Caco-2 (cell line): ENCODE measurements around the gene FGL2. TPM values are rescaled to one million over a fixed set of nuclear protein-coding genes. Genes with fewer than 3 reads are reported as not detected.
"Not testable (repeated sequence)": the region's sequence is repeated elsewhere in the genome, so short reads cannot be mapped to it uniquely, and the experiment has no call there.

Experiments
- BruUV-seq: library from RNA; stranded (reverse); fragments of 400-500 nt; replicated peaks from 2 replicates; lab custom pipeline; 2021; lab: Mats Ljungman, UMichigan
- CTCF ChIA-PET: fragments of 300-600 bp; sonication (Branson Sonifier 250); formaldehyde crosslinking; loops from one replicate; lab custom pipeline; 2022; ENCODE audit warnings: antibody characterized with exemption; lab: Charles Lee
- POLR2A ChIA-PET: fragments of 300-600 bp; sonication (Branson Sonifier 250); formaldehyde crosslinking; loops from one replicate; lab custom pipeline; 2022; ENCODE audit warnings: antibody characterized with exemption; lab: Charles Lee
- DNase-seq, 2 experiments: peaks; one replicate each; pipeline versions ENCODE4 v3.0.0 to v3.0.0-alpha.2; 2020 to 2022
- H3K27me3 ChIP-seq: replicated peaks from 2 replicates; pipeline ENCODE4 v1.6.0; 2011; ENCODE audit warnings: low read length; ENCODE audit not compliant: control insufficient read depth, insufficient read depth
- H3K36me3 ChIP-seq: 2 replicates; pipeline ENCODE4 v1.5.1; 2011; ENCODE audit warnings: low read length; ENCODE audit not compliant: control insufficient read depth, insufficient read depth
- H3K4me1 ChIP-seq: fragments of 250-450 bp; sonication (Bioruptor Pico); 2 replicates; pipeline ENCODE4 v1.5.1; 2020; ENCODE audit warnings: mild to moderate bottlenecking
- H3K4me3 ChIP-seq: 2 replicates; pipeline ENCODE4 v1.5.1; 2011; ENCODE audit warnings: low read depth, mild to moderate bottlenecking, control low read depth, low read length
- H3K9me3 ChIP-seq: fragments of 250-450 bp; sonication (Bioruptor Pico); 2 replicates; pipeline ENCODE4 v1.5.1; 2020; ENCODE audit warnings: mild to moderate bottlenecking, moderate library complexity
- H3K27ac Mint-ChIP-seq: one replicate; pipeline ENCODE4 v1.8.0; 2022; ENCODE audit warnings: mixed read lengths; ENCODE audit not compliant: unreplicated experiment
- H3K27me3 Mint-ChIP-seq: one replicate; pipeline ENCODE4 v1.8.0; 2022; ENCODE audit warnings: mixed read lengths; ENCODE audit not compliant: insufficient read depth, unreplicated experiment
- H3K36me3 Mint-ChIP-seq: one replicate; pipeline ENCODE4 v1.8.0; 2022; ENCODE audit warnings: mild to moderate bottlenecking, mixed read lengths; ENCODE audit not compliant: insufficient read depth, unreplicated experiment
- H3K4me1 Mint-ChIP-seq: one replicate; pipeline ENCODE4 v1.8.0; 2022; ENCODE audit warnings: low read depth, mixed read lengths; ENCODE audit not compliant: unreplicated experiment
- H3K4me3 Mint-ChIP-seq: one replicate; pipeline ENCODE4 v1.8.0; 2022; ENCODE audit warnings: mild to moderate bottlenecking, moderate library complexity, mixed read lengths; ENCODE audit not compliant: unreplicated experiment
- H3K9me3 Mint-ChIP-seq: one replicate; pipeline ENCODE4 v1.8.0; 2022; ENCODE audit warnings: mixed read lengths; ENCODE audit not compliant: unreplicated experiment
- CTCF ChIP-seq, 2 experiments: fragments of 200-600 bp in 1 of 2; IDR thresholded peaks; 1 replicate in 1 of 2; 2 replicates in 1 of 2; pipeline versions ENCODE4 v1.5.1 to v1.8.0; 2011 to 2022; ENCODE audit warnings: antibody characterized with exemption in 1 of 2, control low read depth in 1 of 2, inconsistent platforms in 1 of 2, low read depth in 1 of 2, low read length in 1 of 2, mild to moderate bottlenecking in 1 of 2, moderate library complexity in 1 of 2; ENCODE audit not compliant: insufficient read depth in 1 of 2, severe bottlenecking in 1 of 2, unreplicated experiment in 1 of 2
- intact Hi-C: fragments of 100-400 bp; cut with micrococcal nuclease; formaldehyde crosslinking; loops from one replicate; pipeline ENCODE4 v1.10.0; 2022; ENCODE audit not compliant: unreplicated experiment
- total RNA-seq: library from RNA; stranded (reverse); gene quantifications from 2 replicates; pipeline ENCODE4 v1.2.3, GENCODE V29; 2022

FGL2 gene
- total RNA-seq, 1 experiment from 2014 or later, result not detected

- Mint-ChIP-seq H3K9me3 (no peaks in the 10 kb centered on the region), H3K27me3 (no peaks in the 10 kb centered on the region), H3K36me3 (no peaks in the 10 kb centered on the region), H3K4me1 (peaks cover 6% of the 10 kb centered on the region), H3K4me3 (no peak overlapping the region), H3K27ac (no peak overlapping the region)
- no TSS peak for BruUV-seq
- H3K4me3 ChIP-seq, result no peak overlapping the region
- TF ChIP-seq CTCF (IDR thresholded peaks at IDR 0.05; ENCODE audit: insufficient read depth in 1 of 2, low read depth in 1 of 2, low read length in 1 of 2, severe bottlenecking in 1 of 2, unreplicated experiment in 1 of 2), result no peak
- POLR2A ChIA-PET, result no interaction called here
- H3K9me3 ChIP-seq, result no peaks in the 10 kb centered on the region
- no peak for DNase-seq
- no peaks in the 10 kb centered on the region for H3K4me1 ChIP-seq
- CTCF ChIA-PET, result no interaction called here
- H3K36me3 ChIP-seq, result no peaks in the 10 kb centered on the region
- no peaks in the 10 kb centered on the region; the same call in 1 of the 2 replicates for H3K27me3 ChIP-seq
- intact Hi-C loops, result no loop called here
These were observed 17.9 kb downstream of the FGL2 start for GRCh38 chr7:77181734-77182133.

DNA sequence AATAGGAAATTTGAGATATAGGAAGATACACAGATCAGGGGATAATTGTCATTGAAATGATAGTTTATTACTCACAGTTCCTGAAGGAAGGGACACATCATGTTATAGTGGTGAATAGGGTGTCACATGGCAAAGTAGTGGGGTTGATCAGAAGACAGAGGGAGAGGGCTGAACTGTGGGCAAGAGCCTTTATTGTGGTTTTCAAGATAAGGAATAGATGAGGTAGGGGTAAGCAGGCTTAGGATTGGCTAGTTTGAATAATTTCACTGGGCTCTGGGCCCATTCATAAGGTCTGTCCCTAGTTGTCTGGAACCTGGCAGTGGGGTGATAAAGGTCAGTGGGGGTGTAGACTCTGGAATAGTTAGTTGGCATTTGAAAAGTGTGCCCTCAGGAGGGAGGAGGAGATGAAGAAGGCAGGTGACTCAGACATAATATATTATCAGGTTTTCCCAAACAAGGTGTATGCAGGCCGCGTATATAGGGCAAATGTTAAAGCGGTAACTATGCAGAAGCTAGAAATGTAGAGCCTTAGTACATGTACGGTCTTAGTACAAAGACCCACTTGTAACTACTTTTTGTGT, 18.5 kb downstream of the FGL2 start:
- H3K36me3 ChIP-seq, result no peaks in the 10 kb centered on the region
- H3K4me3 ChIP-seq, result no peak overlapping the region
- H3K27me3 ChIP-seq, result no peaks in the 10 kb centered on the region; the same call in 1 of the 2 replicates
- Mint-ChIP-seq H3K4me1 (peaks cover 6% of the 10 kb centered on the region), H3K9me3 (no peaks in the 10 kb centered on the region), H3K27me3 (no peaks in the 10 kb centered on the region), H3K36me3 (no peaks in the 10 kb centered on the region), H3K27ac (no peak overlapping the region), H3K4me3 (no peak overlapping the region)
- ChIA-PET CTCF (no interaction called here), POLR2A (no interaction called here)
- H3K4me1 ChIP-seq, result no peaks in the 10 kb centered on the region
- BruUV-seq, result no TSS peak
- H3K9me3 ChIP-seq, result no peaks in the 10 kb centered on the region
- no peak for TF ChIP-seq CTCF (IDR thresholded peaks at IDR 0.05; ENCODE audit: insufficient read depth in 1 of 2, low read depth in 1 of 2, low read length in 1 of 2, severe bottlenecking in 1 of 2, unreplicated experiment in 1 of 2)
- intact Hi-C loops, result no loop called here
- no peak for DNase-seq

GRCh38 chr7:77178024-77178423, 21.6 kb downstream of the FGL2 start:
- CTCF ChIA-PET, result not testable (repeated sequence)

DNA sequence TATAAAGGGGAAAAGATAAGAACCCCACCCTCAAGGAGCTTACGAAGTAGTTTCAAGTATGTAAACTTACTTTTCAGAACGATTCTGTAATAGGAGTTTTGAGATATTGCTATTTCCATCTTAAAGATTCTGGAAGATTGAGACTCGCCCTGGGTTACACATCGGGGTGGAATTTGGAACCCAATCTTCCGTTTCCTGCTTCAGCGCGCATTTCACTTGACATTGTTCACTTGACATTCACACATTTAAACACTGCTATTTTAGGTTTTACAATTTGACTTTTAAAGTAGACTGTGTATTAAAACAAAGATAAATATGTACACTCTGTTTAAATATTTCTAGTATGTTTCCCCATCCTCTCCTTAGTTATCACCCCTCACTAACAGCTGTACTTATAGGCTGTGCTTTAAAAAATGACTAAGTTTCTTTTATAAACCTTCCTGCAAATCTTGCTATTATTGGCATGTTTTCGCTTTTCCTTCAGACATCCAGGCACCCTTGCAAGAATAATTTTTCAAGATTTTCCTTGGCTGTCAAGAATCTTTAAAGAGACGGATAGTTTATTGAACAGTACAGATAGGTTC, 22.2 kb downstream of the FGL2 start:
- BruUV-seq, H3K36me3 Mint-ChIP-seq, H3K9me3 Mint-ChIP-seq, H3K4me3 Mint-ChIP-seq, H3K4me1 Mint-ChIP-seq, H3K9me3 ChIP-seq, H3K27me3 ChIP-seq, POLR2A ChIA-PET, H3K36me3 ChIP-seq, H3K27me3 Mint-ChIP-seq, CTCF ChIA-PET, DNase-seq, H3K27ac Mint-ChIP-seq, H3K4me3 ChIP-seq, intact Hi-C loops, H3K4me1 ChIP-seq: not testable (repeated sequence)

More at GRCh38 chr7:77178024-77178423, 21.6 kb downstream of the FGL2 start:
- H3K4me1 ChIP-seq, H3K36me3 Mint-ChIP-seq, H3K27ac Mint-ChIP-seq, H3K4me3 ChIP-seq, H3K36me3 ChIP-seq, H3K9me3 ChIP-seq, H3K4me3 Mint-ChIP-seq, H3K4me1 Mint-ChIP-seq, BruUV-seq, H3K27me3 ChIP-seq, POLR2A ChIA-PET, DNase-seq, intact Hi-C loops, H3K9me3 Mint-ChIP-seq, H3K27me3 Mint-ChIP-seq: not testable (repeated sequence)

DNA sequence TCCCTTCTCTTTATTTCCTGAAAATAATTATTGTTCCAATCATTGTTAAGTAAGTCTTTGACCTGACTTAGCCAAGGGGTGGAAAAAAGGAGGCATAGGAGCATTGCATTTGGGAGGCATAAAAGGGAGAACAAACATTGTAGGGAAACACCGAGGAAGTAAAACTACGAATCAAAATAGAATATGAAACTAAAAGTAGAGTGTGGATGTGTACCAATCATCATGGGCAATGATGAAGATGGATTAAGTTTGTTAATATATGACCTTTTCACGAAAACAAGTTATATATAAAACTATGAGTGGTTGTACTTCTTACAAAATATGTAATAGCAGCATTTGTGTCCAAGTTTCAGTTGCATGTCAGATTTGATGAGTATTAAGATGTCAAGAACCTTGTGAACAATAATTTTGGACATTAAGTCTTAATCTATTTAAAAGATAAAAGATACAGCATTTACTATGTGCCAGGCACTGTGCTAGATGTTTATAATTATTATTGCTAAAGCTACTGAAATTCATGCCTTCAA, 24.3 kb downstream of the FGL2 start:
- H3K4me1 ChIP-seq, intact Hi-C loops, H3K9me3 ChIP-seq, CTCF ChIA-PET, H3K4me3 ChIP-seq, H3K27me3 Mint-ChIP-seq, DNase-seq, H3K36me3 Mint-ChIP-seq, H3K4me1 Mint-ChIP-seq, H3K9me3 Mint-ChIP-seq, H3K4me3 Mint-ChIP-seq, H3K36me3 ChIP-seq, POLR2A ChIA-PET, H3K27ac Mint-ChIP-seq, BruUV-seq, H3K27me3 ChIP-seq: not testable (repeated sequence)
